CD14-positive monocyte (primary cell): Measurements from ENCODE around the gene SYMPK. TPM values are rescaled to one million over a fixed set of nuclear protein-coding genes. Genes with fewer than 3 reads are reported as not detected.

Experiments used
- DNase-seq, 3 donors: peaks; one replicate each; pipeline ENCODE4 v3.0.0-alpha.2; 2011 to 2022
- H2AFZ ChIP-seq: 2 replicates; pipeline ENCODE4 v1.6.0; 2012; ENCODE audit warnings: mild to moderate bottlenecking, low read depth, low read length, inconsistent platforms; ENCODE audit not compliant: insufficient read depth, poor library complexity, severe bottlenecking
- H3K27ac ChIP-seq, 2 donors: 1 replicate in 1 of 2; 2 replicates in 1 of 2; pipeline ENCODE4 v1.5.1; 2012 to 2013; ENCODE audit warnings: low read length in 2 of 2, control low read depth in 1 of 2, inconsistent platforms in 1 of 2, low read depth in 1 of 2, mild to moderate bottlenecking in 1 of 2
- H3K27me3 ChIP-seq, 2 donors: one replicate each; pipeline versions ENCODE4 v1.6.0 to v1.6.1; 2011 to 2013; ENCODE audit warnings: low read length in 2 of 2; ENCODE audit not compliant: control insufficient read depth in 2 of 2, insufficient read depth in 2 of 2
- H3K36me3 ChIP-seq, 2 donors: replicated peaks in 1 of 2; 1 replicate in 1 of 2; 2 replicates in 1 of 2; pipeline versions ENCODE4 v1.5.1 to v1.6.1; 2012 to 2013; ENCODE audit warnings: low read length in 2 of 2, control low read depth in 1 of 2, inconsistent platforms in 1 of 2, mild to moderate bottlenecking in 1 of 2; ENCODE audit not compliant: insufficient read depth in 2 of 2, control insufficient read depth in 1 of 2
- H3K4me1 ChIP-seq, 2 donors: 1 replicate in 1 of 2; 2 replicates in 1 of 2; pipeline versions ENCODE4 v1.5.1 to v1.6.1; 2012 to 2013; ENCODE audit warnings: low read length in 2 of 2, control low read depth in 1 of 2, inconsistent platforms in 1 of 2, mild to moderate bottlenecking in 1 of 2, moderate library complexity in 1 of 2; ENCODE audit not compliant: insufficient read depth in 2 of 2, control insufficient read depth in 1 of 2
- H3K4me2 ChIP-seq: replicated peaks from 2 replicates; pipeline ENCODE3; 2012; ENCODE audit warnings: low read length, moderate library complexity, mild to moderate bottlenecking; ENCODE audit not compliant: poor library complexity, severe bottlenecking; ENCODE audit errors: extremely low read depth
- H3K4me3 ChIP-seq, 3 experiments: fragments of 200-600 bp in 1 of 3; sonication (generic) in 1 of 3; replicated peaks in 1 of 3; 1 replicate in 2 of 3; 2 replicates in 1 of 3; pipeline ENCODE4 v1.5.1; 2011 to 2013; ENCODE audit warnings: low read length in 3 of 3, mild to moderate bottlenecking in 3 of 3, control low read depth in 2 of 3, low read depth in 2 of 3, inconsistent platforms in 1 of 3, moderate library complexity in 1 of 3
- H3K79me2 ChIP-seq: 2 replicates; pipeline ENCODE4 v1.6.0; 2012; ENCODE audit warnings: mild to moderate bottlenecking, control low read depth, inconsistent platforms, low read length, moderate library complexity; ENCODE audit not compliant: insufficient read depth
- H3K9ac ChIP-seq: 2 replicates; pipeline ENCODE4 v1.6.0; 2017; ENCODE audit warnings: low read length, mild to moderate bottlenecking; ENCODE audit not compliant: insufficient read depth, poor library complexity, severe bottlenecking
- H3K9me3 ChIP-seq, 2 donors: replicated peaks in 1 of 2; 1 replicate in 1 of 2; 2 replicates in 1 of 2; pipeline versions ENCODE4 v1.5.1 to v1.6.1; 2012 to 2013; ENCODE audit warnings: low read length in 2 of 2, control low read depth in 1 of 2; ENCODE audit not compliant: control insufficient read depth in 1 of 2, insufficient read depth in 1 of 2
- H4K20me1 ChIP-seq: 2 replicates; pipeline ENCODE4 v1.6.0; 2012; ENCODE audit warnings: mild to moderate bottlenecking, low read length, control low read depth, moderate library complexity; ENCODE audit not compliant: insufficient read depth
- H3K27ac Mint-ChIP-seq, 7 donors: one replicate each; pipeline ENCODE4 v1.8.0; 2020; ENCODE audit warnings: mild to moderate bottlenecking in 7 of 7, mixed read lengths in 7 of 7, moderate library complexity in 6 of 7, inconsistent platforms in 2 of 7
- H3K27me3 Mint-ChIP-seq, 3 donors: one replicate each; pipeline ENCODE4 v1.8.0; 2021 to 2022; ENCODE audit warnings: low read depth in 3 of 3, mild to moderate bottlenecking in 3 of 3, mixed read lengths in 3 of 3, moderate library complexity in 3 of 3, inconsistent platforms in 1 of 3
- H3K36me3 Mint-ChIP-seq, 2 donors: one replicate each; pipeline ENCODE4 v1.8.0; 2020; ENCODE audit warnings: mixed read lengths in 2 of 2, inconsistent platforms in 1 of 2, mild to moderate bottlenecking in 1 of 2
- H3K4me1 Mint-ChIP-seq: one replicate; pipeline ENCODE4 v1.8.0; 2020; ENCODE audit warnings: mild to moderate bottlenecking, mixed read lengths
- H3K4me3 Mint-ChIP-seq, 2 donors: one replicate each; pipeline ENCODE4 v1.8.0; 2020; ENCODE audit warnings: mild to moderate bottlenecking in 2 of 2, mixed read lengths in 2 of 2, moderate library complexity in 1 of 2
- H3K9me3 Mint-ChIP-seq, 7 donors: one replicate each; pipeline ENCODE4 v1.8.0; 2020 to 2022; ENCODE audit warnings: mixed read lengths in 7 of 7, mild to moderate bottlenecking in 6 of 7, moderate library complexity in 6 of 7, inconsistent platforms in 2 of 7
- WGBS: methylation state at CpG from one replicate; pipeline ENCODE4 v1.1.5; 2013; ENCODE audit warnings: missing lambda C conversion rate; ENCODE audit not compliant: insufficient coverage; 5-methylcytosine and 5-hydroxymethylcytosine counted together
- intact Hi-C, 2 donors: fragments of 100-400 bp; cut with micrococcal nuclease; formaldehyde crosslinking; loops; one replicate each; pipeline versions ENCODE4 v1.15.0 to v1.15.1; 2023
- polyA plus RNA-seq, 3 donors: library from polyadenylated mRNA; depleted of rRNA in 1 of 3; unstranded in 2 of 3; stranded (reverse) in 1 of 3; fragments of 300-500 nt in 2 of 3; fragments of >200 nt in 1 of 3; fragmentation: Illumina TruSeq in 2 of 3; gene quantifications; 1 replicate in 2 of 3; 2 replicates in 1 of 3; pipeline ENCODE4 v1.2.3, GENCODE V29; 2012 to 2021
- TF ChIP-seq, protein P1 (sequence below): fragments of 200-600 bp; IDR thresholded peaks from one replicate; pipeline ENCODE4 v1.8.0; 2022; ENCODE audit warnings: antibody characterized with exemption, mild to moderate bottlenecking

Gene SYMPK
- polyA plus RNA-seq, 3 donors: 5.6 to 96.1 (median 15.7) TPM

DNA sequence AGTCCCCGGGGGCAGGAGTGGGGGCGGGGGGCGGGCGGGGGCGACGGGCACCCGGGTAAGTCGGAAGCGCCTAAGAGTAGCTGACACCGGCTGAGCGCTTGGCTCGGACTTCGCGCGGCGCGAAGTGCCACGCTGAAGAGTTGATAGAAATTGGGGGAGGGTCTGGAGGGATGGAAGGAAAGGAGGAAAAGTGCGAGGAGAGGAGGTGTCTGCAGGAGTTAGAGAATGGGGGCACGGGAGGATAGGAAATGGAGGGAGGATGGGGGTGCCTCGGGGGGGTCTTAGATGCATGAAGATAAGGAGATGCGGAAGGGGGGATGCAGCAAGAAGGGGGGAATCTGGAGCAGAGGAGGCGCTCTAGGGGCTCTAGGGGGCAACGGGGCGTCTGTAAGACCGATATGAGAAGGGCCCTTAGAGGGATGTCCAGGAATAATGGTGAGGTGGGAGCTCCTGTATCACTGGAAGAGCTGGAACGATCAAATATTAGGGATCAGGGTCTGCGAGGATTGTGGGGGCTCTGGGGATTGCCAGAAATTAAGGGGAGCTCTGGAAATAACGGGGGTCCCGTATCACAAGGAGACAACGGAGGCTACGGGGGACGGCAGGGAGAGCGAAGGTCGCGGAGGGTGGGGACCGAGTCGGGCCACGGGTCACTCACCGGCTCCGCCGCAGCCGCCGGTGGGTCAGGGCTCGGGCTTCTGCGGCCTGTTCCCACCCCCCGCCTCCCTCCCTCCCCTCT is 39.1 kb upstream of the SYMPK start, which contains the start of gene MYPOP:
Gene MYPOP (minus strand): TSS at position 702 of the 739 bp plus-strand sequence. CDS start 840 bp downstream, outside the sequence.
- Histone ChIP-seq H4K20me1 (peaks cover 14% of the 10 kb centered on the region), H3K4me1 (peaks cover 26 to 37% of the 10 kb centered on the region in 2 donors), H3K9me3 (no peaks in the 10 kb centered on the region), H3K36me3 (peaks cover 18 to 38% of the 10 kb centered on the region in 2 donors), H3K27ac (peak within 1 kb of the TSS; percentile 75 to 79), H2AFZ (peak within 1 kb of the TSS; percentile 98), H3K4me2 (peak within 1 kb of the TSS; percentile 97), H3K79me2 (peaks cover 18% of the 10 kb centered on the region), H3K4me3 (peak within 1 kb of the TSS; percentile 88 to 94 (median 93)), H3K27me3 (no peaks in the 10 kb centered on the region), H3K9ac (peak within 1 kb of the TSS; percentile 72)
- Mint-ChIP-seq H3K36me3 (peaks cover 23 to 35% of the 10 kb centered on the region in 2 donors), H3K27me3 (peaks cover 7 to 23% (median 23%) of the 10 kb centered on the region in 3 donors), H3K9me3 (peaks cover 0 to 3% (median 0%) of the 10 kb centered on the region in 7 donors), H3K4me3 (peak within 1 kb of the TSS; percentile 94 to 95), H3K4me1 (peaks cover 25% of the 10 kb centered on the region), H3K27ac (peak within 1 kb of the TSS; percentile 81 to 95 (median 89))
- TF ChIP-seq, protein P1, sequence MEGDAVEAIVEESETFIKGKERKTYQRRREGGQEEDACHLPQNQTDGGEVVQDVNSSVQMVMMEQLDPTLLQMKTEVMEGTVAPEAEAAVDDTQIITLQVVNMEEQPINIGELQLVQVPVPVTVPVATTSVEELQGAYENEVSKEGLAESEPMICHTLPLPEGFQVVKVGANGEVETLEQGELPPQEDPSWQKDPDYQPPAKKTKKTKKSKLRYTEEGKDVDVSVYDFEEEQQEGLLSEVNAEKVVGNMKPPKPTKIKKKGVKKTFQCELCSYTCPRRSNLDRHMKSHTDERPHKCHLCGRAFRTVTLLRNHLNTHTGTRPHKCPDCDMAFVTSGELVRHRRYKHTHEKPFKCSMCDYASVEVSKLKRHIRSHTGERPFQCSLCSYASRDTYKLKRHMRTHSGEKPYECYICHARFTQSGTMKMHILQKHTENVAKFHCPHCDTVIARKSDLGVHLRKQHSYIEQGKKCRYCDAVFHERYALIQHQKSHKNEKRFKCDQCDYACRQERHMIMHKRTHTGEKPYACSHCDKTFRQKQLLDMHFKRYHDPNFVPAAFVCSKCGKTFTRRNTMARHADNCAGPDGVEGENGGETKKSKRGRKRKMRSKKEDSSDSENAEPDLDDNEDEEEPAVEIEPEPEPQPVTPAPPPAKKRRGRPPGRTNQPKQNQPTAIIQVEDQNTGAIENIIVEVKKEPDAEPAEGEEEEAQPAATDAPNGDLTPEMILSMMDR: no peak
- intact Hi-C loops: loop anchor here (2.0 to 5.0 kb wide), 3 partner anchors 15 to 40 kb away; partner anchors contain the start of genes FOXA3 (in 1 of the 2), IRF2BP1 (in 1 of the 2) and SYMPK (in 1 of the 2)
- peak in 1 of 3 donors; percentile 25 for DNase-seq
- WGBS: under 1% methylated on average over 36 of the region's 47 CpGs

DNA sequence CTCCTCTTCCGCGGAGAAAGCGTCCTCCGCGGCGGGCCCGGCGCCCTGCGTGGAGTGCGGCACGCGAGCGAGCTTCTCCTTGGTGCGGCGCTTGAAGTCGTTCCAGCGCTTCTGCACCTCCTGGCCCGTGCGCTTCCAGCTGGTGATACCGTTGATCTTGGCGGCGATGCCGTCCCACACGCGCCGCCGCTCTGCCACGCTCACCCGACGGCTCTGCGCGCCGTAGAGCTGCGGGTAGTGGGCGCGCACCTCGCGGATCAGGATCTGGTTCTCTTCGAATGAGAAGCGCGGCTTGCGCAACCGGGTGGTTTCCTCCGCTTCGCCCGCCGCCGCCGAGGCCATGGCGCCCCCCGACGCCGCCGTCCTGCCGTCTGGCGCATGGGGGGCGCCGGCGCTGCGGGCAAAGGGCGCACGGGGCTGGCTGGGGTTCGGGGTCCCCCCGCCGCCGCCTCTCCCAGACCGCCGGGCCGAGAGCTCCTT is 38.5 kb upstream of the SYMPK start:
- Mint-ChIP-seq H3K27ac (peak overlapping the region in 2 of 7 donors; percentile 61 to 84), H3K27me3 (peaks cover 7 to 22% (median 20%) of the 10 kb centered on the region in 3 donors), H3K9me3 (peaks cover 0 to 3% (median 0%) of the 10 kb centered on the region in 7 donors), H3K36me3 (peaks cover 23 to 35% of the 10 kb centered on the region in 2 donors), H3K4me1 (peaks cover 28% of the 10 kb centered on the region), H3K4me3 (peak overlapping the region; percentile 71 to 88)
- Histone ChIP-seq H3K27me3 (no peaks in the 10 kb centered on the region), H4K20me1 (peaks cover 14% of the 10 kb centered on the region), H3K9me3 (no peaks in the 10 kb centered on the region), H2AFZ (peak overlapping the region; percentile 98), H3K36me3 (peaks cover 21 to 40% of the 10 kb centered on the region in 2 donors), H3K27ac (peak overlapping the region in 1 of 2 donors; percentile 79), H3K4me1 (peaks cover 27 to 39% of the 10 kb centered on the region in 2 donors), H3K9ac (peak overlapping the region; percentile 69), H3K4me3 (peak overlapping the region; percentile 88 to 94 (median 93)), H3K4me2 (peak overlapping the region; percentile 97), H3K79me2 (peaks cover 18% of the 10 kb centered on the region)
- peak; percentile 57 to 82 (median 68) for DNase-seq
- TF ChIP-seq, protein P1: no peak
- whole genome bisulfite sequencing: 16% methylated on average over 69 of the region's 69 CpGs
- intact Hi-C loops: loop anchor here in 1 of 2 donors (5.0 kb wide), 1 partner anchor 39 kb away; the partner anchor contains the start of genes FOXA3 and SYMPK
